Iris pigment epithelial cell (primary cell): ENCODE measurements around the gene OSM.
"Not testable (repeated sequence)": the region's sequence is repeated elsewhere in the genome, so short reads cannot be mapped to it uniquely, and the experiment has no call there.

ENCODE experiments used
- DNase-seq: peaks from one replicate; pipeline ENCODE4 v3.0.0-alpha.2; 2011; ENCODE audit warnings: low read depth

Gene OSM

DNA sequence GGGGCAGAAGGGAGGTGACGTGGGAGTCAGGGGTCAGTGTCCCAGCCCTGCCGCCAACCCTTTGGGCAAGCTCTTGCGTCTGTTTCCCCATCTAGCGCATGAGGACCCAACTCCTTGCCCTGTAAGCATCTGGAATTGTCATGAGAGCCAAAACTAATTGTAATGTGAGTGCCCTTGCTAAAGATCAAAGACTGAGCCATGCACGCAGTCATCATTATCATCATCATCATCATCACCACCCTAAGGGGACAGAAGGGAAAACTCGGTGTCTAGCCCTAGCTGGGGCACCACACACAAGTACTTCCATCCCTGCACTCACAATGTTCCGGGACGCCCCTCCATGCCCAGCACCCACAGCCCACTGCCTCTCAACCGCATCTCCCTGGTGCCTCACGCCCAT, 22.6 kb downstream of the OSM start:
- no peak for DNase-seq

DNA sequence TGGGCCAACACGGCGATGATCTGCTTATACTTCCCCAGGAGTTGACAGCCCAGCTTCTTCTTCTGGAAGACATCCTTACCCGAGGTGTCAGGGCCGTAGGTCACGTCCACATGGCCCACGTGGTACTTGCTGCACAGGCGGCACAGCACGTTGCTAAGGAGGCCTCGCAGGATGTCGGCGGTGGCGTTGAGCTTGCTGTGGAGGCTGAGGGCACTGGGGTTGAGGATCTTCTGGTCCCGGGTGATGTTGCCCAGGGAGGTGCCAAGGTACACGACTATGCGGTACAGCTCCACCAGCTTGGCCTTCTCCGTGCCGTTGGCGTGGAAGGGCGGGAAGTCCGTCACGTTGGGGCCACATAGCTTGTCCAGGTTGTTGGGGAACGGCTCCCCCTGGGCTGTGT, 23.0 kb downstream of the OSM start:
- no peak for DNase-seq

DNA sequence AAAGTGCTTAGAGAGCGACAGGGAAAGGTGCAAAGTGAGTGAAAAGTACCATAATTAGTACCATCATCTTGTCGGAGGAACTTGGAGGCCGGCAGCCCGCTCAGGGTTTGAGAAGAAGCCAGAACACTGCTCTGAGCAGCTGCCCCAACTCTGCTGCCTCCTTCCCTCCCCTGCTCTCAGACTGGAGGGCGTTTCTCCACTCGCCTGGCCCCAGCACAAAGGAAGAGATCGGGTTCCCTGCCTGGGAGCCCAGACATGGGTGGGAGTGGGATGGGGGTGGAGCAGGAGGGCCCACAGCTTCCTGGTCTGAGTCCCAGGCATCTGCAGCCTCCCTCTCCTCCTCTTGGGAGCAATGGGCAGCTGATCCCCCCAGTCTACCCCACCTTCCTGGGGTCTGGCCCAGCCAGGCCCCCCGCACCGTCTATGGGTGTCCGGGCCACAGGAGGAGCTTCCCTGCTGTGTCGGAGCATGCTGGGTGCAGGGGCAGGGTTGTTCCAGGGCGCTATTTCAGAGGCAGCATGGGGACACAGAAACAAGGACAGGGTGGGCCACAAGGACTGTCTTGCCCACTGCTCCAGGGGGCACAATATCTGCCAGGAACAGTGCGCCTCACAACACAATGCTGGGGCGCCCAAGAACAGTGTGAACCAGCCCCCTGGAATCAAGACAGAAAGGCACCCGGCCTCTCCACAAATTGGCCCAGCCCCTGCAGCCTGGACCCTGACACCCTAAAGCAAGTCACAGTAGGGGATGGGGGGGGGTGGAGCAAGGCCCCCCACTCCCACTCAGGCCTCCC, 24.9 kb downstream of the OSM start:
- peak; percentile 54 for DNase-seq

DNA sequence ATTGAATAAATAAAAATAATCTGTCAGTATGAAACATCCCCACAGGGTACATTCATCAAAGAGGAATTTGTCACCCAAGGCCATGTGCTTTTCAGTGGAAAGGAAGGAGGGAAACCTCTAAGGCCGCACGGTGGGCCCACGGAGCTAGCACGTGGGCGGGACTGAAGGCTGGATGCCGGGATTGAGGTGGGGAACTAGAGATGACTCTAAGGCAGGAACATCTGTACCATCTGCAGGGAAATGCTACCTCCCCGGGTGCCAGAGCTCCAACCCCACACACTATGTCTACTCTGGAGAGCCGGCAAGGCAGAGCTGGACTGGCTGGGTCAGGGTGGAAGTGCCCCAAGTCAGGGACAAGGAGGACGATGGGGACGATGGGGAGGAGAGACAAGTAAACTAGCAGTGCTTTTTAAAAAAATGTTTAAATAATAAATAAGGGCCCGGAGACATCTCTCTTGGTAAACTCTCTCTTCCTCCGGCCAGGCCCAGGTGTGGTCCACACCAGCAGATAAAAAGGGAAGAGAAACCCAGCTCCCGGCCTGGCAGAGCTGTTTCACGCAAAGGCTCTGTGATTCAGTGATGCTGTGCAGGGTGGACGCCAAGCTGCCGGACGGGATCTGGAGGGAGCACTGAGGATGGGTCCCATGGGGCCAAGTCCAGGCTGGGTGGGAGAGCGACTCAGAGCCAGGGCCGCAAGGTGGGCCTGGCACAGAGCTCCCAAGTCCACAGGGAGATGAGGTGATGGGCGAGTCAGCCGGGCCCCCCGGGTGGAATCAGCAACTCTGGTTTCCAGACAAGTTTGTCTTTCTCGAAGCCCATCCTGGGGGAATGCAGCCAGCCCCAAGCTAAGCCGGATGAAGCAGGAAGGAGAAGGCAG, 25.9 kb downstream of the OSM start:
- DNase-seq, result no peak

DNA sequence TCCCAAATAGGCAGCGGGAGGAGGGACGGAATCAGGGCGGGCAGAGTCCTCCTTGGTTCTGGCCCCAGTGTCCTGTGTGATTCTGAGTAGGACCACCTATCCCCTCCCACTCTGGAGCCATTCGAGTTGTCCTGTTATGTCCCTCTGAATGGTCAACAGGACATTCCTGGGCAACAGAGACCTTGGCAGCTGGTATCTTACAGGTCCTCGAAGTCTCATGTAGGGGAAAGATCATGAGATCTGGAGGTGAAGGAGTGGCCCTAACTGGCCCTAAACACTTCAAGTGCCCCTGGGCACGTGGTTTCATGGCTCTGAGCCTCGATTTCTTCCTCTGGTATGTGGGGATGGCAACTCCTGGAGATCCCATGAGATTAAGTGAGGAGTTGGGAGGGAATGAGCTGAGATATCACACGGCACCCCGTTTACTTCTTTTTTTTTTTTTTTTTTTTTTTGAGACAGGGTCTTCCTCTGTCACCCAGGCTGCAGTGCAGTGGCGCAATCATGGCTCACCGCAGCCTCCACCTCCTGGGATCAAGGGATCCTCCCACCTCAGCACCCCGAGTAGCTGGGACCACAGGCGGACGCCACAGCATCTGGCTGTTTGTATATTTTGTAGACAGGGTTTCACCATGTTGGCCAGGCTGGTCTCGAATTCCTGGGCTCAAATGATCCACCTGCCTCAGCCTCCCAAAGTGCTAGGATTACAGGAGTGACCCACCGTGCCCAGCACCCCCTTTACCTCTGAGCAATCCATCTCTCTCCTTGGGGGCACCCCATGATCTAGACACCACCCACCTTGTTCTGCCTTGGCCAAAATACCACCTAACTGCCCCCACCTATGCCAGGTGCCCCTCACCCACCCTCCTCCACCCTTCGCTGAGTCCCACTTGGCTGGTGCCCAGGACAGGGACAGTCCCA, 26.9 kb downstream of the OSM start:
- DNase-seq, result no peak

DNA sequence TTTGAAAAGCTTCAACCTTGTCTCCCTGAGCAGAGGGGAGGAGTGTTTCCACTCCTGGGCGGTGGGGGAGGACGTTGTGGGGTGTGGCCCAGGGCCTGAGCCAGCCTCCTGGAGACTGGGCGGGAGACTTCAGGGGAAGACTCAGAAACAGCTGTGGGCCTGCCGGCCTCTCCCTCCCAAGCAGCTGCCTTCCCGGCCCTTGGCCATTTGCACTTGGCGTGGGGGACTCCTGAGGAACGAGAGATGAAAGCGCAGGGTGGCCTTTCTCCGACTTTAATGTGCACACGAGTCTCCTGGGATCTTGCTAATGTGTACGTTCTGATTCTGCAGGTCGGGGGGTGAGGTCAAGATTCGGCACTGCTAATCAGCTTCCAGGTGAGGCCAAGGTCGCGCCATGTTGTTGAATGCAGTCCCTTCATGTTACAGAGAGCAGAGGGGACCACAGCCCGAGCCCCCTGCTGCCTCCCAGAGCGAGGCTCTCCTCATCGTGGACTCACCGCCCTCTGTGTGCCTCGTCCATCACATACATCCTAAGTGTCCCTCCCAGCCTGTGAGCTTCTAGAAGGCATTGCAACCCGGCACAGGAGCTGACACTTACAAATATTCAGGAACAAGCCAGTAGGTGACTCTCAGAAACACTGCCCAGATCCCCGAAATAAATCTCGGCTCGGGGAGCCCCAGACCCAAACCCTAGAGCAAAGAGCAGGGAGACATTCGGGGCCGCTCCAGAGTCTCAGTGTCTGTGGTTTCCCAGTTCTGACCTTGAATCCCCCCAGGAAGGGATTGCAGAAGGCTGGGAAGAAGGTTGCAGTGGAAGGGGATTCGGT, 27.8 kb downstream of the OSM start:
- peak; percentile 85 for DNase-seq

DNA sequence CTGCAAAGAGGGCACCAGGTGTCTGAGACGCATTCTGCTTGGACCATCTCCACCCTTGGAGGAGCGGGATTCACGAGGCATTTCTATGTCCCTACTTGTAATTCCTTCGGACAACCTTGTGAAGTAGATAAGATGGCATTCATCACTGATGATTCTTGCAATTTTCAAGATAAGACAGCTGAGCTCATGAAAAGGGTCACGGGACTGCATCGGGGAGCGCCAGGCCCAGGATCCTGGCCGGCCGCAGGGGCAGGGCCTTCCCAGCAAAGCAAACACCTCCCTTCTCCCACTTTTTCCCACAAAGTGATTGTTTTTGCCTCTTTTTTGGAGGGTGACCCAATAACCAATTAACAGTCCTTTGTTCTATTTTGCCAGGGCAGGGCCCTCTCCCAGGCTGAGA, 28.5 kb downstream of the OSM start:
- peak; percentile 38 for DNase-seq

DNA sequence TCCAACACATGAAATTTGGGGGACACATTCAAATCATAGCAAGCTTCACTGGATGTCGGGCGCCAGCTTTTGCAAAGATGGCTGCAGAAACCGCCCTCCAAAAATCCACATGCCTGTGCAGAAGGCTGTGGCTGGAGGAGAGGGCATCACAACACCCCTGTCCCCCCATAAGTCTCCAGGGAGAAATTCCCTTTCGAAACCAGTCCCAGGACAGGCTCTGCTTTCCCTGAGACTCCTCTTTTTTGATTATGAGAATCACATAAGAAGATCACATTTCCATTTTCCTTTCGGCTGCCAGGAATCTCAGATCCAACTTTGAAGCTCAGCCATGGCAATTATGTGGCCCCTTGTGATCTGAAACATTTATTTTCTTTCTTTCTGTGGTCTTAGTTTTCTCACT, 29.8 kb downstream of the OSM start:
- no peak for DNase-seq

DNA sequence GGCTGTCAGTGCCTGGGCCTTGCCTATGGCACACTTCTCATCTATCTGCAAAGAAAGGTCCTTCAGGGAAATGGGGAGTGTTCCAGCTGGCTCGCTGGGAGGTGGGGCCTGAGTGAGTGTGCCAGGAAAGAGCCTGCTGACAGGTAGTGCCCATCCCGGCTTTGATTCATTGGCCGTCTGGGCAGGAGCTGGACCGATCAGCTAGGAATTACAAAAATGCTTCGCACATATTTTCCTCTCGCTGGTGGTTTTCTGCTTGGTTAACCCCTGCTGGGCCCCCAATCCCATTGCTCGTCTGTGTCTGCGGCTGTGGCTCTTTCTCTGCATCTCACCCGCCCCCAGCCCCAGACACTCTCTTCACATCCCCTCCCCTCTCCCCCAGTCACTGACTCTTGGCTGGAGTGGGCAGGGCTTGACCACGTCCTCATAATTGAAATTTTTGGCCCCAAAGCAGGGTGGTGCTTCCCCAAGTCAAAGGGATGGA, 30.9 kb downstream of the OSM start:
- DNase-seq, result peak; percentile 95

DNA sequence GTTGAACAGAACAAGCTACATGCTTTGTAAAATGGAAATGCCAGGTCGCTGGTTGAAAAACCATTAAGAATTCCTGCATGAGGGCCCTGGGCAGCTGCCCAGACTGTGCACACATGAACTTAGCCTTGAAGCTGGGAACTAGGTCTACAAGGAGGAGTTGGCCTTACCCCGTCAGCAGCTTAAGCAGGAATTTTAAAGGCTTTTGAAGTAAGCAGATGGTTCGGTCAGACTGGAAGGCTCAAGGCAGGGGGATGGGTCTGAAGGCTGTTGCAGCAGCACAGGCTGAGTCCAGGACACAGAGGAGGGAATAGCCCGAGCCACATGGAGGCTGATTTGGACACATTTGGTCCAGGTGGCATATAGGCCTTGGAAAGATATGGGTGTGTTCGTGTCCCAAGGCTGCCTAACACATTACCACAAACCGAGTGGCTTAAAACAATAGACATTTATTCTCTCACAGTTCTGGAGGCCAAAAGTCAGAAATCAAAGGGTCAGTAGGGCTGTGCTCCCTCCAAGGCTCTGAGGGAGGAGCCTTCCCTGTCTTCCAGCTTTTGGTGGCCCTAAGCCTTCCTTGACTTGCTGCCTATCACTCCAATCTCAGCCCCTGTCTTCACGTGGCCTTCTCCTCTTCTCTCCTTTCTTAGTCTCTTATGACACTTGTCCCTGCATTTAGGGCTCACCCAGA, 31.7 kb downstream of the OSM start:
- peak; percentile 97 for DNase-seq

DNA sequence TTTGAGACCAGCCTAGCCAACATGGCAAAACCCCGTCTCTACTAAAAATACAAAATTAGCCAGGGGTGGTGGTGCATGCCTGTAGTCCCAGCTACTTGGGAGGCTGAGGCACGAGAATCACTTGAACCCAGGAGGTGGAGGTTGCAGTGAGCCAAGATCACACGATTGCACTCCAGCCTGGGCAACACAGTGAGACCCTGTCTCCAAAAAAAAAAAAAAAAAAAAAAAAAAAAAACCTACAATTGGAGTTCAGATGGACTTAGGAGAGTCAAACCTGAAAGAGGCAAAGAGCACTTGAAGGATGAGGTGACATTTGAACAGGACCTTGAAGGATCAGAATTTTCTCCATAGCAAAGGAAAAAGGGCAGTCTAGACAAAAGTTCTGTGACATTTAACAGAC, 32.3 kb downstream of the OSM start:
- not testable (repeated sequence) for DNase-seq

DNA sequence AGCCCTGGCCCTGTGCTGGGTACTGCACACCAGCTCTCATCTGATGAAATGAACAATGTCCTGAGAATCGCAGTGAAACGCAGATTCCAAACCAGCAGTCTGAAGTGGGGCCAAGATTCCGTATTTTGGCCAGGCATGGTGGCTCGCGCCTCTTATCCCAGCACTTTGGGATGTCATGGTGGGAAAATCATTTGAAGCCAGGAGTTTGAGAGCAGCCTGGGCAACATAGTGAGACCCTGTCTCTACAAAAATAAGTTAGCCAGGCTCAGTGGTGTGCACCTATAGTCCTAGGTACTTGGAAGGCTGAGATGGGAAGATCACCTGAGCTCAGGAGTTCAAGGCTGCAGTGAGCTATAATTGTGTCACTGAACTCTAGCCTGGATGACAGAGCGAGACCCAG, 33.1 kb downstream of the OSM start:
- no peak for DNase-seq

DNA sequence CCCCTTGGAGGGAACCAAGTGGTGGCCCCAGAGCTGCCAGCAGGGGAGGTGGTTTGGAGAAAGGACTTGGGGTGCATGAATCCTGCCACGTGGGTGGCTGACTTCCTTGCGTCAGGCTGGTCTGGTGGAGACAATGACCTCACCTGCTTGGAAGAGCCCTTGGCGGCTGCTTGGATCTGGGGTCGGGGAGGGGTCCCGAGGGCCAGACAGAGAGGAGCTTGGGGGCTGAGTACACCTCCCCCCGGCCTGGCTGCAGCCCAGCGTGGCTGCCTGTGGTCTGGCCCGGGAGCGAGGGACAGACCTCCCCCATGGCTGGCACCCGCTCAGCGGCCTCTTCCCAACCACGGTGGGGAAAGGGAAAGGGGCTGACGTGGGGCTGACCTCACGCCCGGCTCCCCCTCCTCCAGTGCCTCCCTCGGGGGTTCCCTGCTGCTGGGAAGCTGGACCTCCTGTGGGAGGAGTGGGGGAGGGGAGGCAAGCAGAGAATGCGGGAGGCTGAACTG, 33.9 kb downstream of the OSM start:
- peak; percentile 65 for DNase-seq

DNA sequence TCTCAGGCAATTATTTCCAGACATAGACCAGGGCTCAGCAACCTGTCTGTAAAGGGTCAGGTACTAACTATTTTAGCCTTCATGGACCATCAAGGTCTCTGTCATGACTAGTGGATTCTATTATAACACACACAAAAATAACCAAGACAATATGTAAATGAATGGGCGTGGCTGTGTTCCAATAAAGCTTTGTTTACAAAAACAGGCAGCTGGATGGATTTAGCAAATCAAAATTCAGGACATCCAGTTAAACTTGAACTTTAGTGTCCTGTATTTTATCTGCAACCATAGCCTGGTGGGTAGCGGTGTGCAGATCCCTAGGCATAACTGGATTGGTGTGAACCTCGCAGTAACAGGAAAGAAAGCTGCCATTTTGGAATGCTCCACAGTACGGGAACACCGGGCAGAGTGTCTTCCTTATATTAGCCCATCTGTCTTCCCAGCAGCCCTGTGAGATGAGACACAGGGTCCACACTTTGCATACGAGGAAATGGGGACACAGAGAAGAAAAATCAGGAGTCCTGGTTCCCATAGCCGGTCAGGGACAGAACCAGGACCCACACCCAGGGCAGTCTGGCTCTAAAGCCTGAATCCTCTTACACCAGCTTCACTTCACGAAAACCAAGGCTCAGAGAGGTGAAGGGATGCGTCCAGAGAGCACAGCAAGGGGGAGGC, 35.7 kb downstream of the OSM start:
- DNase-seq, result no peak

DNA sequence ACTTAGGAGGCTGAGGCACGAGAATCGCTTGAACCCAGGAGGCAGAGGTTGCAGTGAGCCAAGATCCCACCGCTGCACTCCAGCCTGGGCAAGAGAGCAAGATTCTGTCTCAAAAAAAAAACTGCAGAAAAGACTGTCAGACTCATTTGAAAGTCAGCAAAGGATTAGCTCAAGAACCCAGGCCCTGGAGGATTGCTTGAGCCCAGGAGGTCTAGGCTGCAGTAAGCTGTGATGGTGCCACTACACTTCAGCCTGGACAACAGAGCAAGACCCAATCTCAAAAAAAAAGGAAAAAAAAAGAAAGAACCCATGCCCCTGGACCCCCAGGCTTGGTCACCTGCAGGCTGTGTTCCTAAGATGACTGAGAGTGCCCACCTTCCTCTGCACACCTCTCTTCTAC, 36.3 kb downstream of the OSM start:
- DNase-seq, result no peak

DNA sequence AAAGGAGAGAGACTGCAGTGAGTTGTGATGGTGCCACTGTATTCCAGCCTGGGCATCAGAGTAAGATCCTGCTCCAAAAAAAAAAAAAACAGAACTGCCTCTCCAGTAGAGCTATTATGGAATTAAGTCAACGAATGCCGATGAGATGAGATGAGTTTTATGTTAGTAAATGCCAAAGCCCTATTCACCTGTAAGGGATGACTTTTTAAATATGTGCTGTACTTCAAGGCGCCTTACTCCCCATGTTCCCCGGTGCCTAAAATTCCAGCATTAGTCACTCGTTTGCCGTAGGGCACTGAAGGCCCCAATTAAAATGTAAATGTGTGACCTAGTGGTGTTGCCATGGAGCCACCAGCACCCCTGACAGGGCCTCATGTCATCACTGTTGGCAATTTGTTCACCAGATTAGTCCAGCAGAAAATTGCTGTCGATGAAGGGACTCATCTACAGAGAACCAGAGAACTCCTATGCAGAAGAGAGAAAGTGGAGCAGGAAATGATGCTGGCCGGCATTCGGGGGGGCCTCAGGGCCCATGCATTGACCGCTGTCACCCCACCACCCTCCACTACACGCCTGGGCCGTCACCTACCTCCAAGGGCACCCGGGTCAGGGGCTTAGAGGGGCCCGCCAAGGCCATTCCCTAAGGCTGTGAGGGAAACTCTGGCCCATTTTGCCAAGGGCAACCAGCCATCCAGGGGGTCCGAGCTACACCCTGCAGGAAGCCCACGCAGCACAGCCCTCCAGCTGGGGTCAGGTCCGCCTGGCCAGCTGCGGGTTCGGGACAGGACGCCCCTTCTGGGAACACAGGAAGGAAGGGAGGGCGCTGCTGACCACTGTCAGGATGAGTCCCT, 37.9 kb downstream of the OSM start:
- DNase-seq, result no peak

DNA sequence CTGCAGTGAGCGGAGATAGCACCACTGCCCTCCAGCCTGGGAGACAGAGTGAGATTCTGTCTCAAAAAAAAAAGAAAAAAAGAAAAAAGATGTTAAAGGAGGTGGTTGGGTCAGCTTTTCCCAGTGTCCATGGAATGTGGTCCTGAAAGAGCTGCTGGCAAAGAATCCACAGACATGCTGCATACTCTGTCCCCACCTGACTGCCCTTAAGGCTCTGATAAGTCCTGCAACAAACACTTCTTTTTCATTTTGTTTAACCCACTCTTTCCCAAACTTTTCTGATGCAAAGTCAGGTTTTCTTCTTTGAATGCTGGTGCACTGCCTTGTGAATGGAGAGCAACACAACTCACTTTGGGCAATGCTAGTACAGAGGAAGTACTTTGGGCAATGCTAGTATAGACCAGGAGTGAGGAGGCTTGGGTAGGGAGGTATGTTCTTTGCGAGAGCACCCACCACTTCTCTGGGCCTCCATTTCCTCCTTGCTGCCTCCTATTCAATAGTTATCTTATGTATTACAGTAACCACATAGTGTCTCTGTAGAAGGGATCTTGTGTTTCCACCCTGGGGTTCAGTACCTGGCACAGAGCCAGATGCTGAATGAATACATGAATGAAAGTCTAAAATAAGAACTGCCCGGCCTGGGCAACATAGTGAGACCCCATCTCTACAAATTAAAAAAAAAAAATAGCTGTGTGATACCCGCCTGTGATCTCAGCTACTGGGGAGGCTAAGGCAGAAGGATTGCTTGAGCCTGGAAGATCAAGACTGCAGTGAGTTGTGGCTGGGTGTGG, 39.0 kb downstream of the OSM start:
- no peak for DNase-seq

DNA sequence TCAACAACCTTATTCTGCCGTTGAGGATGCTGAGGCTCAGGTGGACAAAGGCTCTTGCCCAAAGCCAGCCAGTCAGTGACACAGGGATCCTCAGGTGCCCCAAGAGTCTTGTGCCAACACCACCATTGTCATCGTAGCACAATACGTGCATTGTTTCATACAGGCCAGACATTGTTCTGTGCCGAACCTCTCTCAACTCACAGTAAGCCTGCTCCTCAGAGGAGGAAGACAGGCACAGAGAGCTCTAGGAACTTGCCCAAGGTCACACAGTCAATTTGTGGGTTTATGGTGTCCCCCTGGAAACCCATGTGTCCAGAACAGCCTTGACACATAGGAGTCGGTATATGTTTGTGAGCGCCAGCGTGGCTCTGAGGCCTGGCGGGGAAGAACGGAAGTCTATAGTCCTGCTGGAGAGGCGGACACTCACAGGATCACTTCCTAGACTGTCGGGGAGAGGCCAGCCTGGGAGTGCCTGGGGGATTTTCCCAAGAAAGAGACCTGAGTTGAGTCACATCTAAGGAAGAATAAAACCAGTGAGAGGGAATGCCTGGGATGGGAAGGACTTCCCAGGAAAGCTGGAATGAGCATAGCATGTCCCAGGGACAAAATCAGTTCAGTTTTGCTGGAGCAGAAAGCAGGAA, 40.3 kb downstream of the OSM start:
- DNase-seq, result no peak
